BJ (cell line): Measurements from ENCODE around the gene NLGN1. TPM values are rescaled to one million over a fixed set of nuclear protein-coding genes. Genes with fewer than 3 reads are reported as not detected.

Experiments
- CTCF ChIA-PET: fragments of 350-600 bp; formaldehyde crosslinking; extraction: SDS; loops from one replicate; lab custom pipeline; 2021; ENCODE audit warnings: antibody characterized with exemption, inconsistent platforms; lab: Yijun Ruan, JAX
- POLR2A ChIA-PET: fragments of 300-600 bp; sonication (Branson Sonifier 250); formaldehyde crosslinking; extraction: SDS; loops from one replicate; lab custom pipeline; 2021; ENCODE audit warnings: antibody characterized with exemption; lab: Charles Lee
- DNase-seq: peaks from one replicate; pipeline ENCODE4 v3.0.0-alpha.2; 2011; ENCODE audit warnings: low read depth
- H3K27me3 ChIP-seq: 2 replicates; pipeline ENCODE4 v1.6.0; 2011; ENCODE audit warnings: low read length; ENCODE audit not compliant: control insufficient read depth, insufficient read depth
- H3K36me3 ChIP-seq: 2 replicates; pipeline ENCODE4 v1.5.1; 2011; ENCODE audit warnings: low read length; ENCODE audit not compliant: control insufficient read depth, insufficient read depth
- H3K4me3 ChIP-seq: 2 replicates; pipeline ENCODE4 v1.5.1; 2011; ENCODE audit warnings: low read depth, mild to moderate bottlenecking, control low read depth, low read length
- polyA plus RNA-seq: library from polyadenylated mRNA; depleted of rRNA; stranded (reverse); fragments of >200 nt; gene quantifications from 2 replicates; pipeline ENCODE4 v1.2.3, GENCODE V29; 2011
- TF ChIP-seq, protein P1 (sequence below): IDR thresholded peaks from 2 replicates; pipeline ENCODE4 v1.5.1; 2011; ENCODE audit warnings: low read depth, mild to moderate bottlenecking, control low read depth, inconsistent platforms, low read length, moderate library complexity; ENCODE audit not compliant: insufficient read depth

Gene NLGN1
- polyA plus RNA-seq, 1 experiment: 15.5 TPM

- no peak for DNase-seq
- ChIA-PET CTCF (no interaction called here), POLR2A (no interaction called here)
- Histone ChIP-seq H3K36me3 (no peaks in the 10 kb centered on the region), H3K4me3 (no peak overlapping the region), H3K27me3 (no peaks in the 10 kb centered on the region)
- TF ChIP-seq, protein P1, sequence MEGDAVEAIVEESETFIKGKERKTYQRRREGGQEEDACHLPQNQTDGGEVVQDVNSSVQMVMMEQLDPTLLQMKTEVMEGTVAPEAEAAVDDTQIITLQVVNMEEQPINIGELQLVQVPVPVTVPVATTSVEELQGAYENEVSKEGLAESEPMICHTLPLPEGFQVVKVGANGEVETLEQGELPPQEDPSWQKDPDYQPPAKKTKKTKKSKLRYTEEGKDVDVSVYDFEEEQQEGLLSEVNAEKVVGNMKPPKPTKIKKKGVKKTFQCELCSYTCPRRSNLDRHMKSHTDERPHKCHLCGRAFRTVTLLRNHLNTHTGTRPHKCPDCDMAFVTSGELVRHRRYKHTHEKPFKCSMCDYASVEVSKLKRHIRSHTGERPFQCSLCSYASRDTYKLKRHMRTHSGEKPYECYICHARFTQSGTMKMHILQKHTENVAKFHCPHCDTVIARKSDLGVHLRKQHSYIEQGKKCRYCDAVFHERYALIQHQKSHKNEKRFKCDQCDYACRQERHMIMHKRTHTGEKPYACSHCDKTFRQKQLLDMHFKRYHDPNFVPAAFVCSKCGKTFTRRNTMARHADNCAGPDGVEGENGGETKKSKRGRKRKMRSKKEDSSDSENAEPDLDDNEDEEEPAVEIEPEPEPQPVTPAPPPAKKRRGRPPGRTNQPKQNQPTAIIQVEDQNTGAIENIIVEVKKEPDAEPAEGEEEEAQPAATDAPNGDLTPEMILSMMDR: no peak
Observed at GRCh38 chr3:173916799-173917198, 519.3 kb downstream of the NLGN1 start.

GRCh38 chr3:173920386-173920785 is 522.8 kb downstream of the NLGN1 start:
- ChIA-PET CTCF (interaction anchor here (0.6 to 0.8 kb wide), 3 partner anchors 18 to 1351 kb away, joined by 3 read pairs; no protein-coding TSS in a partner anchor), POLR2A (no interaction called here)
- no peak for DNase-seq
- Histone ChIP-seq H3K36me3 (no peaks in the 10 kb centered on the region), H3K27me3 (no peaks in the 10 kb centered on the region), H3K4me3 (no peak overlapping the region)
- TF ChIP-seq, protein P1: no peak

DNA sequence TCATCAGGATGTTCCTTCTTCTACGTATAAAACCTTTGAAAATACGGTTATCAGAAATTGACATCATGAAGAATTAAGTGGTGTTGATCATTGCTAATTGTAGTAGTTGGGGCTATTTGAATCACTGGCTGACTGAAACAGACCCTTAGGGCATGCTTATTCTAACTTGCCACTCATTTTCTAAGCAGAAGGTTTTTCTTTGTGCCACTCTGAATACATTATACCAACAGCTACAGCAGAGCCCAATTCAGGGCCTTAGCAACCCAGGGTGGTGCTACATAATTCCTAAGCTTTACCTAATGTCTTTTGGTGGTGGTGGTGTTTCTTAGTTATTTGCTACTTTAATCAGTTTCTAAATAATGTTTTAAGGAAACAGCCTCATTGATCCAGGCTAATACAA is 524.2 kb downstream of the NLGN1 start:
- TF ChIP-seq, protein P1: no peak
- POLR2A ChIA-PET: no interaction called here
- no peak for DNase-seq
- H3K4me3 ChIP-seq: no peak overlapping the region
- CTCF ChIA-PET: interaction anchor here (1.9 kb wide), 1 partner anchor 11 kb away, joined by 5 read pairs; no protein-coding TSS in a partner anchor
- H3K27me3 ChIP-seq: no peaks in the 10 kb centered on the region
- H3K36me3 ChIP-seq: no peaks in the 10 kb centered on the region

DNA sequence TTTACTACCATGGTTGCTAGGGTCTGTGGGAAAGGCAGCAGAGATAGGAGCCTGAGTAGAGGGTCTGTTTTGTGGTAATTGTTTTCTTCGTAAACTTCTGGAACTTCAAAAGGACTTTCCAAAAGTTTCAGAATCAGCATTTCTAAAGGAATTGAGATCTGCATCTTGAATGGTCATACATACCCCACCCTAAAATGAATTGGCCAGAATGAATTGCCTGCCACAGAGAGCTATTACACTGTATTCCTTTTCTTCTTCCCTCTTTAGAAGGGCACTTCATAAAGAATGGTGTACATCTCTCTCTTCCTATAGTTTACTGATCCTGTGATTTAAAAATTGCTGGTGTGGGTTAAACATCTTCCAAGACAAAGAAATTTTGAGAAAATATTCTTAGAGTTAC is 525.7 kb downstream of the NLGN1 start:
- ChIA-PET CTCF (interaction anchor here (0.7 to 1.9 kb wide), 2 partner anchors 9 to 64 kb away, joined by 3 to 5 read pairs; no protein-coding TSS in a partner anchor), POLR2A (no interaction called here)
- TF ChIP-seq, protein P1: no peak
- no peaks in the 10 kb centered on the region for H3K36me3 ChIP-seq
- no peak for DNase-seq
- no peaks in the 10 kb centered on the region for H3K27me3 ChIP-seq
- H3K4me3 ChIP-seq: no peak overlapping the region

DNA sequence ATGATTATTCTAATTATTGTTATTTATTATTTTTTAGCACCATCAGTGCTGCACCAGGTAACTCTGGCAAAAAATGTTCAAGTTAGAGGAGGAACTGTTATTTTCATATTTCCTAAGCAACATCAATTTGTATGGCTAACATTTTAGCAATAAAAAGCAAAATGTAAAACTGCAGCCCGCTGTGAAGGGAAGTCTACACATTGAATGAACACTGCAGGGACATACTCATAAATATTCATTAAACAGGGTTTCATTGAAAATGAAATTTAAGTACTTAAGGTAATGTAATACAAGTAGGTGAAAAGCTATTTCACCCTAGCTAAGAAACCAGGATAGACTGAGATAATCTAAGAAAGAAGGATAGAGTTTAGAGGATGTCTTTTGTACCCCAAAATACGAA is 532.7 kb downstream of the NLGN1 start:
- ChIA-PET CTCF (no interaction called here), POLR2A (no interaction called here)

More for the DNA sequence above, 532.7 kb downstream of the NLGN1 start:
- H3K27me3 ChIP-seq: no peaks in the 10 kb centered on the region
- no peak overlapping the region for H3K4me3 ChIP-seq
- TF ChIP-seq, protein P1: no peak
- DNase-seq: no peak
- no peaks in the 10 kb centered on the region for H3K36me3 ChIP-seq
